ENCODE results near the gene MCCC2. TPM values are rescaled to one million over a fixed set of nuclear protein-coding genes. Genes with fewer than 3 reads are reported as not detected.

The MCCC2 gene
- total RNA-seq, 1 donor from 2014 or later, result 31.4 TPM

- H3K4me3 ChIP-seq, result no peak overlapping the region
- H3K36me3 ChIP-seq, result no peaks in the 10 kb centered on the region
- no peak for TF ChIP-seq CTCF (IDR thresholded peaks at IDR 0.05)
- DNase-seq, result no peak
- H3K27me3 ChIP-seq (ENCODE audit: low read depth), result peaks cover 5% of the 10 kb centered on the region
- H3K27ac ChIP-seq, result no peak overlapping the region
- H3K4me1 ChIP-seq, result no peaks in the 10 kb centered on the region
- intact Hi-C loops (cut with DNase I), result no loop called here
- ATAC-seq, result no peak
- H3K9me3 ChIP-seq, result no peaks in the 10 kb centered on the region
These were observed 93.4 kb downstream of the MCCC2 start for GRCh38 chr5:71680510-71680909.

DNA sequence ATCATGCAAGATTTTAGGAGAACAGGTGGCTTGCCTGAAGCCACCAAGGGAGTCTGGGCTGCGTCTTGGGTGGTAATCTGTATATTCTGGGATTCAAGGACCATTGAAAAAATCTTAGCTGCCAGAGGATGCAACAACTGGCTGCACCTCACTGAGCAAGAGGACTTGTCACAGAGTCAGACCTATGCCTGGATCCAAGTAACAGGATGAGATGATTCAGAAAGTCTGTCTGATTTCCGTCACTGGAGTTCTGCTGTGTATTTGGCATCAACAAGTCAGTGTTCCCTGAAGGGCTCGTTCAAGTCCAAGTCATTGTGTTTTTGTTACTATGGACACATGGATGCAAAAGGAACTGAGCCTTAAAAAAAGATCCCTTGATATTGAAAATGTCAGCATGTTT, 94.2 kb downstream of the MCCC2 start:
- Histone ChIP-seq H3K9me3 (no peaks in the 10 kb centered on the region), H3K4me3 (no peak overlapping the region), H3K4me1 (no peaks in the 10 kb centered on the region), H3K36me3 (no peaks in the 10 kb centered on the region), H3K27me3 (ENCODE audit: low read depth) (peaks cover 5% of the 10 kb centered on the region), H3K27ac (no peak overlapping the region)
- intact Hi-C loops (cut with DNase I), result no loop called here
- no peak for TF ChIP-seq CTCF (IDR thresholded peaks at IDR 0.05)
- ATAC-seq (no peak), DNase-seq (no peak)

DNA sequence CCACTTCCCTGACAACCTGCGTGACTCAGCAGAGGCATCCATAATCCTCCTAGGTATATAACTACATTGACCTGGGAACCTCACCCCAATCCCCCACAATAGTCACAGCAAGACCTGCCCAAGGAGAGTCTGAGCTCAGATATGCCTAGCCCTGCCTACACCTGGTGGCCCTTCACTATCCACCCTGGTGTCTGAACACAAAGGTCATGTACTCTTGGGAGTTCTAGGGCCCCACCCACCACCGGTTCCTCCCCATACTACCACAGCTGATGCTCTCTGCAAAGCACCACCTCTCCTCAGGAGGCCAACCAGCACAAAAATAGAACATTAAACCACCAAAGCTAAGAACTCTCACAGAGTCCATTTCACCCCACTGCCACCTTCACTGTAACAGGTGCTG, 97.2 kb downstream of the MCCC2 start:
- intact Hi-C loops (cut with DNase I), result no loop called here
- no peak for TF ChIP-seq CTCF (IDR thresholded peaks at IDR 0.05)
- Histone ChIP-seq H3K27me3 (ENCODE audit: low read depth) (no peaks in the 10 kb centered on the region), H3K4me1 (no peaks in the 10 kb centered on the region), H3K27ac (no peak overlapping the region), H3K9me3 (no peaks in the 10 kb centered on the region), H3K36me3 (no peaks in the 10 kb centered on the region), H3K4me3 (no peak overlapping the region)
- DNase-seq (no peak), ATAC-seq (no peak)

DNA sequence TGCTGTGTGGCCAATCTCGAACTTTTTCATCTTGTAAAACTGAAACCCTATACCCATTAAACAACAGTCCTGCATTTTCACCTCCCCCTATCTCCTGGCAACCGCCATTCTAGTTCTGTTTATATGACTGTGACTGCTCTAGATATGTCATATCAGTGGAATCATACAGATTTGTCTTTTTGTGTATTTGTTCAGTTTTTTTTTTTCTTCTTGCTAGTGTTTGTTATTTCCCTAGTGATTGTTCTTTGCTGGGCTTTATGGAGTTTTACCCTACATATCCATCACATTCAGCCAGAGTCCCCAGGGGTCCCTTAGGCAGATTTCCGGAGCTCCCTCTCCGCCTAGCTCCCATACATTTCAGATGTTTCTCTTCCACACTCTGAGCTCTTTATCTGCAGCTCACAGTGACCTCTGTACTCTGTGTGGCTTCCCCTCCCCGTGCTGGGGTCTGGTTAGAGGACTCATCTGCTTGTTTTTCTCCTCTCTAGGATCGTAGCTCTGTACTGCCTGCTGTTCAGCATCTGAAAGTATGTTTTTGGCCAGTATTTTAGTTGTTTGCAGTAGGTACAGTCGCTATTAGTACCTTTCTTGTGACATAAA, 106.8 kb downstream of the MCCC2 start:
- Histone ChIP-seq H3K9me3 (no peaks in the 10 kb centered on the region), H3K4me3 (no peak overlapping the region), H3K27me3 (ENCODE audit: low read depth) (no peaks in the 10 kb centered on the region), H3K27ac (no peak overlapping the region), H3K36me3 (no peaks in the 10 kb centered on the region), H3K4me1 (no peaks in the 10 kb centered on the region)
- TF ChIP-seq CTCF (IDR thresholded peaks at IDR 0.05), result no peak
- DNase-seq, result no peak
- no peak for ATAC-seq
- intact Hi-C loops (cut with DNase I), result no loop called here

- no peaks in the 10 kb centered on the region for H3K9me3 ChIP-seq
- H3K27me3 ChIP-seq (ENCODE audit: low read depth), result no peaks in the 10 kb centered on the region
- TF ChIP-seq CTCF (IDR thresholded peaks at IDR 0.05), result no peak
- no peaks in the 10 kb centered on the region for H3K36me3 ChIP-seq
- ATAC-seq (no peak), DNase-seq (no peak)
- intact Hi-C loops (cut with DNase I), result no loop called here
- no peak overlapping the region for H3K27ac ChIP-seq
- no peak overlapping the region for H3K4me3 ChIP-seq
- no peaks in the 10 kb centered on the region for H3K4me1 ChIP-seq
These were observed 107.9 kb downstream of the MCCC2 start for GRCh38 chr5:71695071-71695470.

DNA sequence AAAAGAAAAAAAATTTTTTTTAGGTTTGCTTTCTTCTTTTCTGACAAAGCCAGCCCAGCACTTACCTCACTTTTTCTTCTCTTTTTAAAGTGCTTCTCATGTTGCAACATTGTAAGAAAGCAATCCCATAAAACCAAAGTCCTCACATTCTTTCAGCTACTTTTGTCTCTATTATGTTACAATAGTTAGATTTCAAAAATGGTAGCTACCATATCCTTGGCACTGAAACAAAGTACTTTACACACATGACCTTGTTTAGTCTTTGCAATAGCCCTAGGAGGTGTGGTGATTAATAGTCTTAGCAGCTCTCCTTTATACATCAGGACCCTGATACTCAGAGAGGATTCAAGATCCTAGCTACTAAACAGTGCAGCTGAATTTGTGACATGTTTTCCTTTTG, 108.5 kb downstream of the MCCC2 start:
- intact Hi-C loops (cut with DNase I), result no loop called here
- no peaks in the 10 kb centered on the region for H3K4me1 ChIP-seq
- no peak overlapping the region for H3K27ac ChIP-seq
- TF ChIP-seq CTCF (IDR thresholded peaks at IDR 0.05), result no peak
- DNase-seq, result no peak
- ATAC-seq, result no peak
- no peaks in the 10 kb centered on the region for H3K36me3 ChIP-seq
- no peaks in the 10 kb centered on the region for H3K9me3 ChIP-seq
- H3K4me3 ChIP-seq, result no peak overlapping the region
- H3K27me3 ChIP-seq (ENCODE audit: low read depth), result no peaks in the 10 kb centered on the region

Data from lower lobe of right lung (tissue), 2 donors.